A673 (cell line): Measurements from ENCODE around the gene RAB26.

Experiments
- CTCF ChIP-seq: fragments of 300-800, 200-600 bp; sonication (generic); conservative IDR thresholded peaks from 2 replicates; pipeline ENCODE4 v1.5.1; 2017; ENCODE audit warnings: low read depth, mild to moderate bottlenecking, antibody characterized with exemption, low read length, moderate library complexity, mixed read lengths
- EZH2 ChIP-seq: fragments of 200-600 bp; sonication (generic); IDR thresholded peaks from 2 replicates; pipeline ENCODE4 v1.6.1; 2017; ENCODE audit warnings: borderline replicate concordance, low read depth, mild to moderate bottlenecking, mixed read lengths, antibody characterized with exemption, low read length; ENCODE audit not compliant: poor library complexity, severe bottlenecking

DNA sequence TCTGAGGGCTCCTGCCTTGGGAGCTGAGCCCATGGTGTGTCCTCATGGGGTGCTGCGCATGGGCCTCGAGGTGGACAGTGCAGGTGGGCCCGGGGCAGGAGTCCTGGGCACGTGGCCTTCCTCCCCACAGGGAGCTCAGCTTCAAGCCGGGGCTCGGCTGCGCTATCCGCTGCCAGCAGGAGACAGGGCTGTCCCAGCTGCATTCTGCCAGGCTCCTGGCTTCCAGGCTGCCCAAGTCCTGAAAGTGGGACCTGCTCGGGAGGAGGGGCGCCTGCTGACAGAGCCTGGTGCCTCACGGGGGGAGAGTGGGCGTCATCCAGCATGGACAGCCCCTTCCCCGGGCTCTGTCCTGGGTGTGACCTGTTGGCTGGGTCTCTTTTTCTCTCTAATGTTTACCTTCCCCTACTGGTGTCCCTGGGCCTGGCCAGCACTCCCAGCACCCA lies 14.3 kb downstream of the RAB26 start:
- TF ChIP-seq CTCF (no peak), EZH2 (no peak)
